ENCODE results near the gene SWT1. TPM values are rescaled to one million over a fixed set of nuclear protein-coding genes. Genes with fewer than 3 reads are reported as not detected.

SWT1 gene
- total and polyA plus RNA-seq, 2 of the 13 experiments (the other 11 are each of a cell fraction or from before 2014, with no cell fraction given): 1.7 to 2.5 TPM

GRCh38 chr1:185224132-185224531 is 67.2 kb downstream of the SWT1 start (continued):
- TF ChIP-seq NFYB (CRISPR knock-in tag; IDR thresholded peaks at IDR 0.05): no peak

GRCh38 chr1:185227161-185227560 is 70.2 kb downstream of the SWT1 start:
- POLR2A ChIA-PET: no interaction called here
- Histone ChIP-seq H3K27ac (ENCODE audit: extremely low read length, insufficient read depth, low read length) (no peak overlapping the region), H4K20me1 (ENCODE audit: insufficient read depth, low read length) (no peaks in the 10 kb centered on the region; the same call in 1 of the 2 replicates), H3K9me3 (ENCODE audit: low read length) (no peaks in the 10 kb centered on the region), H3K36me3 (replicated peaks in 1 of 2; ENCODE audit: control insufficient read depth in 1 of 2, insufficient read depth in 2 of 2, low read length in 2 of 2) (no peaks in the 10 kb centered on the region), H3K27me3 (ENCODE audit: control insufficient read depth in 1 of 2, insufficient read depth in 2 of 2, low read length in 2 of 2) (no peaks in the 10 kb centered on the region), H3K4me1 (ENCODE audit: insufficient read depth, low read length) (no peaks in the 10 kb centered on the region), H3K79me2 (ENCODE audit: insufficient read depth, low read length) (no peaks in the 10 kb centered on the region), H2AFZ (ENCODE audit: low read length) (no peak overlapping the region), H3K4me3 (replicated peaks in 1 of 3; ENCODE audit: insufficient read depth in 1 of 3, low read depth in 2 of 3, low read length in 3 of 3) (no peak overlapping the region), H3K4me2 (ENCODE audit: low read depth, low read length) (no peak overlapping the region), H3K9ac (ENCODE audit: insufficient read depth, low read depth, low read length) (no peak overlapping the region)
- intact Hi-C loops (cut with micrococcal nuclease; ENCODE audit: unreplicated experiment) (no loop called here), in situ Hi-C loops (cut with HindIII; ENCODE audit: extremely low pct_ligation_motif_present, low pct_unique_long_range_greater_than_20kb) (no loop called here)
- CTCF ChIA-PET (ENCODE audit: low intra/inter-chr PET ratio, low total read pairs): no interaction called here
- TF ChIP-seq ZNF547 (CRISPR knock-in tag; IDR thresholded peaks at IDR 0.05) (no peak), PLSCR1 (CRISPR knock-in tag; IDR thresholded peaks at IDR 0.05; ENCODE audit: borderline replicate concordance) (no peak), KLF13 (CRISPR knock-in tag; IDR thresholded peaks at IDR 0.05) (no peak), EHMT2 (IDR thresholded peaks at IDR 0.05; ENCODE audit: borderline replicate concordance, low read depth, low read length) (no peak), ZNF709 (CRISPR knock-in tag; IDR thresholded peaks at IDR 0.05) (no peak), HDAC6 (IDR thresholded peaks at IDR 0.05; ENCODE audit: low read depth, low read length) (no peak), MATR3 (CRISPR knock-in tag; IDR thresholded peaks at IDR 0.05) (no peak), NR1H2 (CRISPR knock-in tag; IDR thresholded peaks at IDR 0.05; ENCODE audit: borderline replicate concordance, low read depth) (no peak), ZBTB10 (CRISPR knock-in tag; IDR thresholded peaks at IDR 0.05; ENCODE audit: borderline replicate concordance) (no peak)
- FAIRE-seq (no peak), ATAC-seq (no peak), DNase-seq (ENCODE audit: low spot score) (no peak)
- WGBS (ENCODE audit: low lambda C conversion rate): 93% methylated on average over 4 of the region's 4 CpGs
- no TSS peak for BruUV-seq (replicated peaks)

All from HepG2 (cell line).